ENCODE data around the gene HMX1.
A peak's percentile ranks its signal among the peaks of the same experiment; 100 is the strongest.

Gene HMX1

DNA sequence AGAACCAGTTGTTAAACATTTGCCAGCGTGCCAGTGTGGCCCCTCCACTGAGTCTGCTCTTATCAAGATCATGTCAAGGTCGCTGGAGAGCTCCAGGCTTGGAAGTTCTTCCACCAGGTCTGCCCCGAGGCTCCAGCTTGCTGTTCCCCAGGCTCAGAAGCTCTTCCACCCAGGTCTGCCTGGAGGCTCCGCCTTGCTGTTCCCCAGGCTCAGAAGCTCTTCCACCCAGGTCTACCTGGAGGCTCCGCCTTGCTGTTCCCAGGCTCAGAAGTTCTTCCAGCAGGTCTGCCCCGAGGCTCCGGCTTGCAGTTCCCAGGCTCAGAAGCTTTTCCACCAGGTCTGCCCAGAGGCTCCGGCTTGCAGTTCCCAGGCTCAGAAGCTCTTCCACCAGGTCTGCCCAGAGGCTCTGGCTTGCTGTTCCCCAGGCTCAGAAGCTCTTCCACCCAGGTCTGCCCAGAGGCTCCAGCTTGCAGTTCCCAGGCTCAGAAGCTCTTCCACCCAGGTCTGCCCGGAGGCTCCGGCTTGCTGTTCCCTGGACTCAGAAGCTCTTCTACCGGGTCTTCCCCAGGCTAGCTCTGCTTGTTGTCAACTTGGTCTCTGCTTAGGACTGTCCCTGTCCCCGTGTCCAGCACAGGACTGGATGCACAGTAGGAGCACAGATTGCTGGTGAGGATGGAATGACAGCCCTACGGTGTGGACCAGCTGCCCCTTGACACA lies 54.4 kb downstream of the HMX1 start:
- TF ChIP-seq, protein P1, sequence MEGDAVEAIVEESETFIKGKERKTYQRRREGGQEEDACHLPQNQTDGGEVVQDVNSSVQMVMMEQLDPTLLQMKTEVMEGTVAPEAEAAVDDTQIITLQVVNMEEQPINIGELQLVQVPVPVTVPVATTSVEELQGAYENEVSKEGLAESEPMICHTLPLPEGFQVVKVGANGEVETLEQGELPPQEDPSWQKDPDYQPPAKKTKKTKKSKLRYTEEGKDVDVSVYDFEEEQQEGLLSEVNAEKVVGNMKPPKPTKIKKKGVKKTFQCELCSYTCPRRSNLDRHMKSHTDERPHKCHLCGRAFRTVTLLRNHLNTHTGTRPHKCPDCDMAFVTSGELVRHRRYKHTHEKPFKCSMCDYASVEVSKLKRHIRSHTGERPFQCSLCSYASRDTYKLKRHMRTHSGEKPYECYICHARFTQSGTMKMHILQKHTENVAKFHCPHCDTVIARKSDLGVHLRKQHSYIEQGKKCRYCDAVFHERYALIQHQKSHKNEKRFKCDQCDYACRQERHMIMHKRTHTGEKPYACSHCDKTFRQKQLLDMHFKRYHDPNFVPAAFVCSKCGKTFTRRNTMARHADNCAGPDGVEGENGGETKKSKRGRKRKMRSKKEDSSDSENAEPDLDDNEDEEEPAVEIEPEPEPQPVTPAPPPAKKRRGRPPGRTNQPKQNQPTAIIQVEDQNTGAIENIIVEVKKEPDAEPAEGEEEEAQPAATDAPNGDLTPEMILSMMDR (IDR thresholded peaks at IDR 0.05): no peak
- peak in 1 of 2 donors; percentile 31 for DNase-seq
- Histone ChIP-seq H3K36me3 (no peaks in the 10 kb centered on the region), H3K27me3 (peaks cover 0 to 31% of the 10 kb centered on the region in 2 donors), H3K4me3 (no peak overlapping the region), H3K27ac (no peak overlapping the region), H3K9me3 (no peaks in the 10 kb centered on the region), H3K4me1 (no peaks in the 10 kb centered on the region)
- intact Hi-C loops (cut with DNase I; ENCODE audit: low total_unique reads): no loop called here

All from tibial artery (tissue), 4 donors.